ENCODE results near the gene ARRDC1. TPM values are rescaled to one million over a fixed set of nuclear protein-coding genes. Genes with fewer than 3 reads are reported as not detected.
A peak's percentile ranks its signal among the peaks of the same experiment; 100 is the strongest.

ARRDC1 gene, protein sequence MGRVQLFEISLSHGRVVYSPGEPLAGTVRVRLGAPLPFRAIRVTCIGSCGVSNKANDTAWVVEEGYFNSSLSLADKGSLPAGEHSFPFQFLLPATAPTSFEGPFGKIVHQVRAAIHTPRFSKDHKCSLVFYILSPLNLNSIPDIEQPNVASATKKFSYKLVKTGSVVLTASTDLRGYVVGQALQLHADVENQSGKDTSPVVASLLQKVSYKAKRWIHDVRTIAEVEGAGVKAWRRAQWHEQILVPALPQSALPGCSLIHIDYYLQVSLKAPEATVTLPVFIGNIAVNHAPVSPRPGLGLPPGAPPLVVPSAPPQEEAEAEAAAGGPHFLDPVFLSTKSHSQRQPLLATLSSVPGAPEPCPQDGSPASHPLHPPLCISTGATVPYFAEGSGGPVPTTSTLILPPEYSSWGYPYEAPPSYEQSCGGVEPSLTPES
- total RNA-seq (10 to 100 TPM; 20.9 to 39.3 (median 24.3) TPM), polyA plus RNA-seq (100 to 1,000 TPM; 117 to 161 TPM)

DNA sequence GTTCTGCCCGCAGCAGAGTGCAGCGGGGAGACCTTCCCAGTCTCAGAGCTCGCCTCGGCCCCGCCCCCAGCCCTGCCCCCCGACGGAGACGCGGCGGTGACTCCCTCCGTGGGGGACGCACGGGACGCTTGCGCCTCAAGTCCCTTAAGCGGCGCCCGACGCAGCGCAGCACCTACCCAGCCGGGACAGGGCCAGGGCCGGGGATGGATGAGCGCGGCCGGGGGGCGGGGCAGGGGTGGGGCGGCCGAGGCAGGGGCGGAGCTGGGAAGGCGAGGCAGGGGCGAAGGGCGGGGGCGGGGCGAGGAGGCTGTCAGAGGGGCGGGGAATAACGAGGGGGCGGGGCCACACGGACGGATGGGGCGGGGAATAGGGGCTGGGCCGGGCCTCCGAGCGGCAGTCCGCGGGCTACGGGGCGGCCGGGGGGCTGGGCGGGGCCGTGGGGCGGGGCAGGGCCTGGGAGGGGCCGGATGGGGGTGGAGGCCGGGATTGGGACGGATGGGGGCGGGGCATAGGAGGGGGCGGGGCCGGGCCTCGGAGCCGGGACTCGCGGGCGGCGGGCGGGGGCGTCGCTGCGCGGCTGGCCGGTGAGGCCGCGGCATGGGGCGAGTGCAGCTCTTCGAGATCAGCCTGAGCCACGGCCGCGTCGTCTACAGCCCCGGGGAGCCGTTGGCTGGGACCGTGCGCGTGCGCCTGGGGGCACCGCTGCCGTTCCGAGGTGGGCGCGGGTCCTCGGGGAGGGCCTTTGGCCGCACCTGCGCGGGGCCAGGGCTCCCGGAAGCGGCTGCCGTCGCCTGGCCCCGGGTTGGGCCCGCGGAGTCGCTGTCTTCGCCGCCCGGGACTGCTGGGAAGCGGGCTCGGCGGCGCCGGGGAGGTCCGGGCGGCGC lies at the start of gene ARRDC1:
Gene ARRDC1 (plus strand): TSS at position 566 of the 884 bp plus-strand sequence. CDS start 32 bp downstream, at position 598.
- peak; percentile 82 to 88 (median 82) for ATAC-seq
- no peaks in the 10 kb centered on the region for H3K9me3 ChIP-seq
- H3K4me1 ChIP-seq, result peaks cover 8 to 17% (median 16%) of the 10 kb centered on the region in 3 donors
- no peaks in the 10 kb centered on the region for H3K36me3 ChIP-seq
- no peak for FAIRE-seq
- H3K27ac ChIP-seq, result peak within 1 kb of the TSS; percentile 85 to 89 (median 88)
- intact Hi-C loops (cut with DNase I), result no loop called here
- DNase-seq, result peak; percentile 90 to 99 (median 94)
- peak within 1 kb of the TSS; percentile 73 to 89 (median 82) for H3K4me3 ChIP-seq
- TF ChIP-seq, protein P1, sequence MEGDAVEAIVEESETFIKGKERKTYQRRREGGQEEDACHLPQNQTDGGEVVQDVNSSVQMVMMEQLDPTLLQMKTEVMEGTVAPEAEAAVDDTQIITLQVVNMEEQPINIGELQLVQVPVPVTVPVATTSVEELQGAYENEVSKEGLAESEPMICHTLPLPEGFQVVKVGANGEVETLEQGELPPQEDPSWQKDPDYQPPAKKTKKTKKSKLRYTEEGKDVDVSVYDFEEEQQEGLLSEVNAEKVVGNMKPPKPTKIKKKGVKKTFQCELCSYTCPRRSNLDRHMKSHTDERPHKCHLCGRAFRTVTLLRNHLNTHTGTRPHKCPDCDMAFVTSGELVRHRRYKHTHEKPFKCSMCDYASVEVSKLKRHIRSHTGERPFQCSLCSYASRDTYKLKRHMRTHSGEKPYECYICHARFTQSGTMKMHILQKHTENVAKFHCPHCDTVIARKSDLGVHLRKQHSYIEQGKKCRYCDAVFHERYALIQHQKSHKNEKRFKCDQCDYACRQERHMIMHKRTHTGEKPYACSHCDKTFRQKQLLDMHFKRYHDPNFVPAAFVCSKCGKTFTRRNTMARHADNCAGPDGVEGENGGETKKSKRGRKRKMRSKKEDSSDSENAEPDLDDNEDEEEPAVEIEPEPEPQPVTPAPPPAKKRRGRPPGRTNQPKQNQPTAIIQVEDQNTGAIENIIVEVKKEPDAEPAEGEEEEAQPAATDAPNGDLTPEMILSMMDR (IDR thresholded peaks at IDR 0.05), result no peak
- H3K27me3 ChIP-seq, result no peaks in the 10 kb centered on the region
- 0 to 1% methylated on average over 46 to 105 of the region's 111 CpGs for WGBS, 2 donors

DNA sequence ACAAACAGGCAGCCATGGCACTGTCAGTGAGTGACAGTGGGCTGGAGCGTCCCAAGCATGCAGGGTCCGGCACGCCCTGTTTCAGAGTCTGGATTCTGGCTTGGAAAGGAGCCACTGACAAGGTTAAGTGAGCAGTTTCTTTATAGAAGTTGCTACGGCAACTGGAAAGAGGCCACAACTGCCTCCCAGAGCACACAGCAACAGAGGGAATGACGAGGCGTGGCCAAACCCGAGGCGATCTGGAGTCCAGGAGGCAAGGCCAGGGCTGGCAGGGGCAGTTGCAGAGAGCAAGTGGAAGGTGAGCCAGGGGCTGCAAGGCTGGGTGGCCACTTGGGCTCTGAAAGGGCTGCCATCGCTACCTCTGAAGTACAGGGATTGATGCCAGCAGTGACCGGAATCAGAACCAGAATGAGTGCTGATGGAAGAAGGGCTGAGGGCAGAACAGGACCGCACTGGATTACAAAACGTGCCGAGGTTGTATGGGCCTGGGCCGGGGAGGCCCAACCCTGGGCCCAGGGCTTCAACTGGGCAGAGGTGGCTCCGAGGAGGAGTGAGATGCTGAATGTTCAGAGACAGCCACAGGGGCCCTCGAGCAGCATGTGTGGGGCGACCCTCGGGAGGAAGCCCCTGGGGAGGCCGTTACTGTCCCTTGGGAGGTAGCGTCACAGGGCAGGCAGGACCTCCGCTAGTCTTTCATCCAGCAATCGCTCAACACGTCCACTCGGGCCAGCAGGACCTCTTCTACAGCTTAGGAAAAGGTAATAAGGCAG lies 49.2 kb upstream of the ARRDC1 start:
- no peaks in the 10 kb centered on the region for H3K27me3 ChIP-seq
- ATAC-seq (no peak), DNase-seq (no peak), FAIRE-seq (no peak)
- peaks cover 0 to 14% (median 0%) of the 10 kb centered on the region in 3 donors for H3K36me3 ChIP-seq
- intact Hi-C loops (cut with DNase I), result no loop called here
- H3K27ac ChIP-seq, result no peak overlapping the region
- WGBS, 2 donors, result 83% methylated on average over 24 of the region's 24 CpGs
- no peak overlapping the region for H3K4me3 ChIP-seq
- no peaks in the 10 kb centered on the region for H3K9me3 ChIP-seq
- peaks cover 0 to 3% (median 0%) of the 10 kb centered on the region in 3 donors for H3K4me1 ChIP-seq
- TF ChIP-seq, protein P1 (IDR thresholded peaks at IDR 0.05), result no peak

DNA sequence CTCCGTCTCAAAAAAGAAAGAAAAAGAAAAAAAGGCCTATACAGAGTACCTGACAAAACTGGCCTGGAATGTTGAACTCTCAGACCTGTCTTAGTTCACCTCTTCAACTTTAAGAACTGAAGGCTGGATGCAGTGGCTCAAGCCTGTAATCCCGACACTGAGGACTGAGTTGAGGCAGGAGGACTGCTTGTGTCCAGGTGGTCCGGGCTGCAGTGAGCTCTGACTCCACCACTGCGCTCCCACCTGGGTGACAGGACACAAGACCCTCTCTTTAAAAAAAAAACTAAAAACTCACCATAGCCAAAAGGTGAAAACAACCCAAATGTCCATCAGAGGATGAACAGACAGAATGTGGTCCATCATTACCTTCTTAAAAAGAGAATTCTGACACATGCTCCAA lies 47.4 kb upstream of the ARRDC1 start:
- Histone ChIP-seq H3K4me3 (no peak overlapping the region), H3K27ac (no peak overlapping the region), H3K36me3 (peaks cover 0 to 20% (median 0%) of the 10 kb centered on the region in 3 donors), H3K27me3 (no peaks in the 10 kb centered on the region), H3K9me3 (no peaks in the 10 kb centered on the region), H3K4me1 (no peaks in the 10 kb centered on the region)
- no peak for DNase-seq
- intact Hi-C loops (cut with DNase I), result no loop called here
- ATAC-seq, result no peak
- 97% methylated on average over 4 of the region's 4 CpGs for WGBS, 2 donors
- no peak for FAIRE-seq
- TF ChIP-seq, protein P1 (IDR thresholded peaks at IDR 0.05), result no peak

DNA sequence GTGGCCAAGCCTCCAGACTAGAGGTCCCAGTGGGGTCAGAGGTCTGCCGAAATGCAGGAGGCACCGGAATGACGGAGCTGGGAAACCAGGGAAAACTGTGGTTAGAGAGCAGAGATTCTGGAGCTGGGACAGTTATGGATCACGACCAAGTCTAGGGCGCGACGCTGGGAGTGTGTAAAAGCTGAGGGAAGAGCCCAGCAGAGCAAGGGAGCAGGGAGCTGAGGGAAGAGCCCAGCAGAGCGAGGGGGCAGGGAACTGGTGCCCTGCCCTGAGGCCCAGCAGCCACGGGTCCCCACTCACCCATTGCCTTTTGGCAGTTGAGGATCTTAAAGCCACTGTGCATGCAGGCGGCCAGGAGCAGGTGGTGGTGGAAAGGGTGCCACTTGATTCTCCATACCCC lies 41.4 kb upstream of the ARRDC1 start:
- Histone ChIP-seq H3K4me3 (no peak overlapping the region), H3K9me3 (no peaks in the 10 kb centered on the region), H3K4me1 (no peaks in the 10 kb centered on the region), H3K27ac (no peak overlapping the region), H3K27me3 (no peaks in the 10 kb centered on the region), H3K36me3 (peaks cover 0 to 21% (median 8%) of the 10 kb centered on the region in 3 donors)
- no peak for ATAC-seq
- TF ChIP-seq, protein P1 (IDR thresholded peaks at IDR 0.05), result no peak
- FAIRE-seq, result no peak
- 89 to 93% methylated on average over 10 of the region's 10 CpGs for WGBS, 2 donors
- intact Hi-C loops (cut with DNase I), result loop anchor here in 1 of 3 donors (10.0 kb wide), 1 partner anchor 131 kb away; no protein-coding TSS in a partner anchor
- no peak for DNase-seq

Data from pancreas (tissue), 10 donors.